DOHH2 (cell line): ENCODE results near the gene TMEM187.

Experiments used
- H3F3A ChIP-seq: fragments of 200-600 bp; sonication (generic), shearing (Covaris generic); 2 replicates; pipeline ENCODE4 v1.6.0; 2016; ENCODE audit warnings: antibody characterized with exemption, mild to moderate bottlenecking; ENCODE audit not compliant: control insufficient read depth, insufficient read depth
- H3K27ac ChIP-seq: fragments of 200-600 bp; sonication (generic); 2 replicates; pipeline ENCODE4 v1.5.1; 2014; ENCODE audit warnings: low read depth, mild to moderate bottlenecking, low read length, moderate library complexity
- H3K27me3 ChIP-seq: fragments of 200-600 bp; sonication (generic); 2 replicates; pipeline ENCODE4 v1.6.1; 2014; ENCODE audit warnings: mild to moderate bottlenecking, low read length, mixed read lengths; ENCODE audit not compliant: control insufficient read depth
- H3K36me3 ChIP-seq: fragments of 200-600 bp; sonication (generic); 2 replicates; pipeline ENCODE4 v1.6.1; 2014; ENCODE audit warnings: mild to moderate bottlenecking, low read length, moderate library complexity, mixed read lengths; ENCODE audit not compliant: control insufficient read depth
- H3K4me1 ChIP-seq: fragments of 200-600 bp; sonication (generic); 2 replicates; pipeline ENCODE4 v1.6.1; 2014; ENCODE audit warnings: mild to moderate bottlenecking, low read length, mixed read lengths; ENCODE audit not compliant: control insufficient read depth
- H3K4me2 ChIP-seq: fragments of 200-600 bp; sonication (generic); 2 replicates; pipeline ENCODE4 v1.6.0; 2014; ENCODE audit warnings: mild to moderate bottlenecking, low read length, moderate library complexity
- H3K4me3 ChIP-seq: fragments of 200-600 bp; sonication (generic); 2 replicates; pipeline ENCODE4 v1.5.1; 2014; ENCODE audit warnings: mild to moderate bottlenecking, low read length, mixed read lengths
- H3K79me2 ChIP-seq: fragments of 200-600 bp; sonication (generic); 2 replicates; pipeline ENCODE4 v1.6.1; 2014; ENCODE audit warnings: mild to moderate bottlenecking, low read length, mixed read lengths; ENCODE audit not compliant: control insufficient read depth
- H3K9me2 ChIP-seq: fragments of 200-600 bp; sonication (generic); replicated peaks from 2 replicates; pipeline ENCODE4 v1.6.1; 2014; ENCODE audit warnings: mild to moderate bottlenecking, low read length, mixed read lengths; ENCODE audit not compliant: control insufficient read depth
- H3K9me3 ChIP-seq: fragments of 200-600 bp; sonication (generic); 2 replicates; pipeline ENCODE4 v1.6.1; 2014; ENCODE audit warnings: antibody characterized with exemption, low read length, mixed read lengths; ENCODE audit not compliant: control insufficient read depth, insufficient read depth
- H4K20me1 ChIP-seq: fragments of 200-600 bp; sonication (generic); 2 replicates; pipeline ENCODE4 v1.6.0; 2014; ENCODE audit warnings: low read depth, mild to moderate bottlenecking, antibody characterized with exemption, low read length, moderate library complexity; ENCODE audit not compliant: control insufficient read depth, insufficient read depth
- CTCF ChIP-seq: fragments of 200-600 bp; sonication (generic); IDR thresholded peaks from one replicate; pipeline ENCODE4 v1.5.1; 2014; ENCODE audit warnings: antibody characterized with exemption, mild to moderate bottlenecking, low read depth, low read length; ENCODE audit not compliant: poor library complexity, severe bottlenecking
- EZH2phosphoT487 ChIP-seq: fragments of 200-600 bp; sonication (generic); IDR thresholded peaks from 2 replicates; pipeline ENCODE4 v1.6.1; 2017; ENCODE audit warnings: borderline replicate concordance, mild to moderate bottlenecking, antibody characterized with exemption, low read length, moderate library complexity, mixed read lengths

The TMEM187 gene

DNA sequence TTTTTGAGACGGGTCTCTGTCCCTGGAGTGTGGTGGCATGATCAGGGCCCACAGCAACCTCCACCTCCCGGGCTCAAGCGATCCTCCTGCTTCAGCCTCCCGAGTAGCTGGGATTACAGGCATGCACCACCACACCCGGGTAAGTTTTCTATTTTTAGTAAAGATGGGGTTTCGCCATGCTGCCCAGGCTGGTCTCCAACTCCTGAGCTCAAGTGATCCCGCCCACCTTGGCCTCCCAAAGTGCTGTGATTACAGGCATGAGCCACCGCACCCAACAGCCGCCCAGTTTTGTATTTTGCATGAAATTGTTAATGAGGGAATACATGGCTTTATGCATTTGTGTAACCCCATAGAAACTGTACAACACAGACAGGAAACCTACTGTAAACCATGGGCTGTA is 43.7 kb upstream of the TMEM187 start:
- Histone ChIP-seq H3K4me1 (peaks cover 39% of the 10 kb centered on the region), H3K4me3 (peak overlapping the region; percentile 60), H3K36me3 (peaks cover 58% of the 10 kb centered on the region), H4K20me1 (no peaks in the 10 kb centered on the region), H3K4me2 (peak overlapping the region; percentile 64), H3K27me3 (no peaks in the 10 kb centered on the region), H3K9me2 (no peaks in the 10 kb centered on the region), H3F3A (peaks cover 9% of the 10 kb centered on the region; the same call in 1 of the 2 replicates), H3K79me2 (peaks cover 34% of the 10 kb centered on the region), H3K9me3 (no peaks in the 10 kb centered on the region), H3K27ac (peak overlapping the region; percentile 63)
- TF ChIP-seq EZH2phosphoT487 (no peak), CTCF (no peak)

DNA sequence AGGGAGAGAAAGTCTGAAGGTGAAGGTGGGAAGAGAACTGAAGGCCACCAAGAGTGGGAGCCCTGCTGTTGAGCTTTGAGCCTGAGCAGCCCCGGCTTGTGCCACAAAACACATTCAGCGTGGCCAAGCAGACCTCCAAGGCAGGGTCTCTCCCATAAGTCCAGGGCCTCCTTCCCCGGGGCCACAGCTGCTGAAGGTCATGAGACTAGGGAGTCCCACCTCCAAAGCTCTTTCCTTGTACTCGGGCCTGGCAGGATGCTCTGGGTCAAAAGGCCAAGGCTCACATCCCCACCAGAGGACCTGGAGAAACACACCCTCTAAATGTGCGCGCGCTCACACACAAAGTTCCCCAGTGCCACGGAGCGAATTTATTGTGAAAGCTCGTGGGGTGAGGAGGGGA is 43.0 kb upstream of the TMEM187 start:
- no peaks in the 10 kb centered on the region for H3K9me3 ChIP-seq
- H3F3A ChIP-seq: peaks cover 9% of the 10 kb centered on the region; the same call in 1 of the 2 replicates
- TF ChIP-seq EZH2phosphoT487 (no peak), CTCF (no peak)
- peaks cover 35% of the 10 kb centered on the region for H3K4me1 ChIP-seq
- H3K27ac ChIP-seq: peak overlapping the region; percentile 63
- H3K4me2 ChIP-seq: peak overlapping the region; percentile 64
- no peaks in the 10 kb centered on the region for H3K27me3 ChIP-seq
- no peaks in the 10 kb centered on the region for H3K9me2 ChIP-seq
- H3K79me2 ChIP-seq: peaks cover 34% of the 10 kb centered on the region
- H3K36me3 ChIP-seq: peaks cover 56% of the 10 kb centered on the region
- H4K20me1 ChIP-seq: no peaks in the 10 kb centered on the region
- H3K4me3 ChIP-seq: peak overlapping the region; percentile 60

DNA sequence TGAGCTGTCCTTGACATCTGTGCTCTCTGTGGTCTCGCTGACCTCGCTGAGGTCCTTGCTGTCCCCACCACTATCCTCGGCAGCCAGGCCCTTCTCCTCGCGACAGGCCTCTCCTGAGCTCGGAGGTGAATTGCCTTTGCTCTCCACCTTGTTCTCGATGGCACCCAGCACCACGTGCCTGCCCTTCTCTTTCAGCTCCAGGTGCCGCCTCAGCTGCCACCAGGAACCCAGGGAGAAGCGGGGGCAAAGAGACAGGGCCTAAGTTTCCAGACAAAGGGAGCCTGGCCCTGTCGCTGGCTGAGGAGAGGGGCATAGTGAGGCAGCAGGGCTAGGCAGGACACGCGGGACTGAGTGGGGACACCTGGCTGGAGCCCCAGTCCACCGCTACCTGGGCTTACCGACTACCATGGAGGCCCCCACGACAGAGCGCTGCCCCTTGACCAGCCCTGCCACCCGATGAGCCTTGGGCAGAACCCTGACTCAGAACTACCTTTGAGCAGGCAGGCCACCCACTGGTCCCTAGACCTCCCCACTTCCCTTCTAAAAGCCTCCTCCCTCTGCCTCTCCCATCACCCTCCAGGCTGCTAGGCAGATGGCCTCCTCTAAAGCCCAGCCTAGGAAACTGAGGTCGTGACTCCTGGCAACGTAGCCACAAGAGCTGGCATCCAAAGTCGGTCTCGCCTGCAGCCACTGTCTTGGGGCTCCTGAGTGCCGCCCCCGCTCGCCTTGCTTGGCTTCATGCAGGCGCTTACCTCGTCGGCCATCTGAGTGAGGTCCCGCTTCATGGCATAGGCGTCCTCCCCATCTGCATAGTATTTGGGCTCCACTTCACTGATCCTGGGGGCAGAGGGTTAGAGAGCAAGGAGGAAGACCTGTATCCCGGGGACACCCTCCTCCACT is 42.3 kb upstream of the TMEM187 start:
- no peak overlapping the region; the same call in 1 of the 2 replicates for H3K4me3 ChIP-seq
- H3K79me2 ChIP-seq: peaks cover 31% of the 10 kb centered on the region
- H3F3A ChIP-seq: peaks cover 9% of the 10 kb centered on the region; the same call in 1 of the 2 replicates
- no peaks in the 10 kb centered on the region for H3K27me3 ChIP-seq
- TF ChIP-seq EZH2phosphoT487 (no peak), CTCF (no peak)
- H3K27ac ChIP-seq: peak overlapping the region; percentile 63; the same call in 1 of the 2 replicates
- no peaks in the 10 kb centered on the region for H3K9me3 ChIP-seq
- peaks cover 49% of the 10 kb centered on the region for H3K36me3 ChIP-seq
- no peaks in the 10 kb centered on the region for H3K9me2 ChIP-seq
- H3K4me2 ChIP-seq: peak overlapping the region; percentile 64
- H3K4me1 ChIP-seq: peaks cover 29% of the 10 kb centered on the region
- H4K20me1 ChIP-seq: no peaks in the 10 kb centered on the region
